ENCODE data around the gene TELO2. TPM values are rescaled to one million over a fixed set of nuclear protein-coding genes. Genes with fewer than 3 reads are reported as not detected.

TELO2 gene
- total and polyA plus RNA-seq, 2 donors (not counting 3 experiments of a cell fraction or from before 2014, with no cell fraction given) = 30.7 to 61.6 TPM

GRCh38 chr16:1495889-1496262 lies 2.7 kb downstream of the TELO2 start:
- dilution Hi-C loops (cut with MboI; ENCODE audit: extremely low pct_ligation_motif_present, low sequenced_read_pairs) (no loop called here), intact Hi-C loops (cut with micrococcal nuclease) (no loop called here)
- FAIRE-seq (no peak), DNase-seq (ENCODE audit: low read depth, low spot score) (no peak)
- Histone ChIP-seq H2AFZ (ENCODE audit: low read depth, low read length) (no peak overlapping the region), H3K9me3 (replicated peaks; ENCODE audit: control insufficient read depth, insufficient read depth, low read length) (no peaks in the 10 kb centered on the region), H3K36me3 (ENCODE audit: control insufficient read depth in 2 of 2, extremely low read depth in 1 of 2, insufficient read depth in 2 of 2, low read length in 2 of 2) (peaks cover 3 to 17% of the 10 kb centered on the region in 2 experiments), H3K27me3 (ENCODE audit: control insufficient read depth in 2 of 2, insufficient read depth in 2 of 2, low read length in 2 of 2) (no peaks in the 10 kb centered on the region), H4K20me1 (replicated peaks; ENCODE audit: control insufficient read depth, extremely low read depth, insufficient read depth, low read length) (no peaks in the 10 kb centered on the region), H3K79me2 (ENCODE audit: control insufficient read depth, insufficient read depth, low read length) (peaks cover 19% of the 10 kb centered on the region), H3K9ac (replicated peaks; ENCODE audit: extremely low read depth, insufficient read depth, low read length) (no peak overlapping the region), H3K4me3 (replicated peaks in 1 of 3; ENCODE audit: insufficient read depth in 1 of 3, low read depth in 1 of 3, low read length in 3 of 3) (no peak overlapping the region), H3K4me2 (ENCODE audit: insufficient read depth, low read length) (no peak overlapping the region), H3K9me1 (replicated peaks; ENCODE audit: control insufficient read depth, extremely low read depth, insufficient read depth, low read length) (no peaks in the 10 kb centered on the region), H3K4me1 (ENCODE audit: control insufficient read depth, extremely low read depth, insufficient read depth, low read length) (peaks cover 15% of the 10 kb centered on the region), H3K27ac (ENCODE audit: insufficient read depth, low read depth, low read length) (no peak overlapping the region)
- BruUV-seq (replicated peaks) = no TSS peak
- CTCF ChIA-PET = no interaction called here
- POLR2A ChIA-PET = no interaction called here
- TF ChIP-seq, protein P1, sequence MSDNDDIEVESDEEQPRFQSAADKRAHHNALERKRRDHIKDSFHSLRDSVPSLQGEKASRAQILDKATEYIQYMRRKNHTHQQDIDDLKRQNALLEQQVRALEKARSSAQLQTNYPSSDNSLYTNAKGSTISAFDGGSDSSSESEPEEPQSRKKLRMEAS (IDR thresholded peaks at IDR 0.05; ENCODE audit: insufficient read depth, insufficient read length) = no peak
- TF ChIP-seq GATA2 (IDR thresholded peaks at IDR 0.05; ENCODE audit: insufficient read depth, insufficient read length, low read depth, low read length) = no peak

DNA sequence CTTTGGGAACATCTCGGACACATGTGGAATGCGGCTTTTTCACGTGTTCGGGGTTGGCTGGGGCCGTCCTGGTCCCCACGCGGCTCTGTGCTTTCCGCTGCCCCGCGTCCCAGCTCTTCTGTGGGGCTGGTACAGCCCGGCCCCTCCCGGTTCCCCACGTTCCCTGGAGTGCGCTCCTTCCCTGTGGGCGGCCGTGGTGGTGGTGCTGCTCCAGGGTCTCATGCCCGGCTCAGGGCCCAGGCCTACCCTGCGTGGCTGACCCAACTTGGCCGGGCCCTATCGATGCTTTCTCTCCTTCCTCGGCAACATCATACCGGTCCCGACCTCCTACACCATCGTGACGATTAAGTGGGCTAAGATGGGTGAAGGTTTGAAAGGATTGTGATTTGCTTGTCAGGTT lies 3.3 kb downstream of the TELO2 start:
- DNase-seq (ENCODE audit: low read depth, low spot score) (no peak), FAIRE-seq (no peak)
- TF ChIP-seq EZH2 (IDR thresholded peaks at IDR 0.05; ENCODE audit: borderline replicate concordance, low read depth, low read length, severe bottlenecking) = no peak
- TF ChIP-seq, protein P2, sequence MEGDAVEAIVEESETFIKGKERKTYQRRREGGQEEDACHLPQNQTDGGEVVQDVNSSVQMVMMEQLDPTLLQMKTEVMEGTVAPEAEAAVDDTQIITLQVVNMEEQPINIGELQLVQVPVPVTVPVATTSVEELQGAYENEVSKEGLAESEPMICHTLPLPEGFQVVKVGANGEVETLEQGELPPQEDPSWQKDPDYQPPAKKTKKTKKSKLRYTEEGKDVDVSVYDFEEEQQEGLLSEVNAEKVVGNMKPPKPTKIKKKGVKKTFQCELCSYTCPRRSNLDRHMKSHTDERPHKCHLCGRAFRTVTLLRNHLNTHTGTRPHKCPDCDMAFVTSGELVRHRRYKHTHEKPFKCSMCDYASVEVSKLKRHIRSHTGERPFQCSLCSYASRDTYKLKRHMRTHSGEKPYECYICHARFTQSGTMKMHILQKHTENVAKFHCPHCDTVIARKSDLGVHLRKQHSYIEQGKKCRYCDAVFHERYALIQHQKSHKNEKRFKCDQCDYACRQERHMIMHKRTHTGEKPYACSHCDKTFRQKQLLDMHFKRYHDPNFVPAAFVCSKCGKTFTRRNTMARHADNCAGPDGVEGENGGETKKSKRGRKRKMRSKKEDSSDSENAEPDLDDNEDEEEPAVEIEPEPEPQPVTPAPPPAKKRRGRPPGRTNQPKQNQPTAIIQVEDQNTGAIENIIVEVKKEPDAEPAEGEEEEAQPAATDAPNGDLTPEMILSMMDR (IDR thresholded peaks at IDR 0.05; ENCODE audit: extremely low read depth in 1 of 2, insufficient read depth in 1 of 2, low read depth in 1 of 2, low read length in 2 of 2) = no peak
- TF ChIP-seq FOS (IDR thresholded peaks at IDR 0.05; ENCODE audit: borderline replicate concordance, insufficient read depth, low read length) = no peak
- TF ChIP-seq GATA2 (IDR thresholded peaks at IDR 0.05; ENCODE audit: insufficient read depth, insufficient read length, low read depth, low read length) = no peak
- no peak for TF ChIP-seq POLR2A (IDR thresholded peaks at IDR 0.05; ENCODE audit: low read depth, low read length)
- TF ChIP-seq MYC (IDR thresholded peaks at IDR 0.05; ENCODE audit: low read depth, low read length) = no peak
- TF ChIP-seq, protein P1 (IDR thresholded peaks at IDR 0.05; ENCODE audit: insufficient read depth, insufficient read length) = no peak
- TF ChIP-seq POLR2AphosphoS5 (IDR thresholded peaks at IDR 0.05; ENCODE audit: insufficient read depth, low read depth, low read length) = no peak
- no peak for TF ChIP-seq JUN (IDR thresholded peaks at IDR 0.05; ENCODE audit: borderline replicate concordance, insufficient read depth, insufficient read length, low read depth)
- no peak overlapping the region for H2AFZ ChIP-seq (ENCODE audit: low read depth, low read length)
- peaks cover 19% of the 10 kb centered on the region for H3K79me2 ChIP-seq (ENCODE audit: control insufficient read depth, insufficient read depth, low read length)
- no peak overlapping the region for H3K4me3 ChIP-seq (replicated peaks in 1 of 3; ENCODE audit: insufficient read depth in 1 of 3, low read depth in 1 of 3, low read length in 3 of 3)
- intact Hi-C loops (cut with micrococcal nuclease) (no loop called here), dilution Hi-C loops (cut with MboI; ENCODE audit: extremely low pct_ligation_motif_present, low sequenced_read_pairs) (no loop called here)
- ChIA-PET CTCF (no interaction called here), POLR2A (no interaction called here)
- no peak overlapping the region for H3K4me2 ChIP-seq (ENCODE audit: insufficient read depth, low read length)
- peaks cover 3 to 23% of the 10 kb centered on the region in 2 experiments for H3K36me3 ChIP-seq (ENCODE audit: control insufficient read depth in 2 of 2, extremely low read depth in 1 of 2, insufficient read depth in 2 of 2, low read length in 2 of 2)
- peaks cover 15% of the 10 kb centered on the region for H3K4me1 ChIP-seq (ENCODE audit: control insufficient read depth, extremely low read depth, insufficient read depth, low read length)
- BruUV-seq (replicated peaks) = no TSS peak
- no peaks in the 10 kb centered on the region for H3K27me3 ChIP-seq (ENCODE audit: control insufficient read depth in 2 of 2, insufficient read depth in 2 of 2, low read length in 2 of 2)
- no peak overlapping the region for H3K9ac ChIP-seq (replicated peaks; ENCODE audit: extremely low read depth, insufficient read depth, low read length)
- no peaks in the 10 kb centered on the region for H3K9me1 ChIP-seq (replicated peaks; ENCODE audit: control insufficient read depth, extremely low read depth, insufficient read depth, low read length)
- H3K9me3 ChIP-seq (replicated peaks; ENCODE audit: control insufficient read depth, insufficient read depth, low read length) = no peaks in the 10 kb centered on the region
- H4K20me1 ChIP-seq (replicated peaks; ENCODE audit: control insufficient read depth, extremely low read depth, insufficient read depth, low read length) = no peaks in the 10 kb centered on the region
- no peak overlapping the region for H3K27ac ChIP-seq (ENCODE audit: insufficient read depth, low read depth, low read length)

Data from endothelial cell of umbilical vein (primary cell).